Stomach (tissue), 9 donors: Measurements from ENCODE around the gene FOXL1. TPM values are rescaled to one million over a fixed set of nuclear protein-coding genes. Genes with fewer than 3 reads are reported as not detected.
A peak's percentile ranks its signal among the peaks of the same experiment; 100 is the strongest.

Experiments used
- DNase-seq, 2 donors: peaks; one replicate each; pipeline versions ENCODE4 v3.0.0 to v3.0.0-alpha.2; 2013 to 2019
- H3K27ac ChIP-seq, 5 donors: fragments of 200-600 bp in 4 of 5; sonication (generic) in 4 of 5; one replicate each; pipeline ENCODE4 v1.5.1; 2013 to 2019; ENCODE audit warnings: mild to moderate bottlenecking in 1 of 5, moderate library complexity in 1 of 5
- H3K27me3 ChIP-seq, 3 donors: fragments of 200-600 bp; sonication (generic); one replicate each; pipeline ENCODE4 v1.5.1; 2017 to 2019; ENCODE audit warnings: mixed run types in 1 of 3
- H3K36me3 ChIP-seq, 4 donors: fragments of 200-600 bp; sonication (generic); 1 replicate in 3 of 4; 2 replicates in 1 of 4; pipeline ENCODE4 v1.5.1; 2016 to 2019
- H3K4me1 ChIP-seq, 4 donors: fragments of 200-600 bp; sonication (generic); one replicate each; pipeline ENCODE4 v1.5.1; 2016 to 2019
- H3K4me3 ChIP-seq, 4 donors: fragments of 200-600 bp; sonication (generic) in 3 of 4; one replicate each; pipeline ENCODE4 v1.5.1; 2016 to 2019; ENCODE audit warnings: mild to moderate bottlenecking in 1 of 4
- H3K9me3 ChIP-seq, 4 donors: fragments of 200-600 bp; sonication (generic); one replicate each; pipeline ENCODE4 v1.5.1; 2016 to 2019
- CTCF ChIP-seq, 7 experiments: fragments of 450-650 bp in 4 of 7; fragments of 200-600 bp in 3 of 7; sonication (generic) in 3 of 7; IDR thresholded peaks; one replicate each; pipeline ENCODE4 v1.5.1; 2016 to 2019; ENCODE audit warnings: antibody characterized with exemption in 7 of 7, control low read depth in 2 of 7, mild to moderate bottlenecking in 1 of 7
- EP300 ChIP-seq: sonication (generic); formaldehyde crosslinking; IDR thresholded peaks from one replicate; pipeline ENCODE4 v1.6.1; 2017; ENCODE audit warnings: antibody characterized with exemption
- POLR2A ChIP-seq, 4 donors: fragments of 450-650 bp; IDR thresholded peaks; one replicate each; pipeline ENCODE4 v1.6.1; 2016; ENCODE audit warnings: antibody characterized with exemption in 4 of 4, control low read depth in 2 of 4, mild to moderate bottlenecking in 1 of 4, moderate library complexity in 1 of 4
- POLR2AphosphoS5 ChIP-seq, 3 donors: sonication (generic); formaldehyde crosslinking; IDR thresholded peaks; one replicate each; pipeline ENCODE4 v1.6.1; 2016; ENCODE audit warnings: antibody characterized with exemption in 3 of 3
- WGBS, 5 donors: extraction: QIAGEN DNeasy Blood & Tissue Kit in 3 of 5; methylation state at CpG; one replicate each; pipeline versions ENCODE4 v1.1.5 to v1.1.7; 2013 to 2018; 5-methylcytosine and 5-hydroxymethylcytosine counted together
- intact Hi-C: fragments of 100-400 bp; cut with DNase I; formaldehyde crosslinking; loops from one replicate; pipeline ENCODE4 v1.15.1; 2023; ENCODE audit warnings: low total_unique reads
- polyA plus RNA-seq, 3 donors: library from polyadenylated mRNA; stranded (reverse); fragments of 200-250 nt; gene quantifications; one replicate each; pipeline ENCODE4 v1.2.3, GENCODE V29; 2013
- total RNA-seq, 5 donors: library from RNA; depleted of rRNA; stranded (reverse); fragments of >200 nt; gene quantifications; one replicate each; pipeline versions ENCODE4 v1.1.0 to v1.2.3, GENCODE V29; 2014 to 2016
- donor health status: healthy with polysubstance abuse.
- donor health status: Bipolar disorder and iron deficiency.
- donor health status: healthy.

FOXL1 gene
- total and polyA plus RNA-seq, 8 donors, result 0.60 to 12.7 (median 5.2) TPM; not detected in 2

- Histone ChIP-seq H3K9me3 (no peaks in the 10 kb centered on the region), H3K4me3 (no peak overlapping the region), H3K4me1 (no peaks in the 10 kb centered on the region), H3K36me3 (no peaks in the 10 kb centered on the region), H3K27ac (no peak overlapping the region), H3K27me3 (peaks cover 0 to 79% (median 34%) of the 10 kb centered on the region in 3 donors)
- intact Hi-C loops, result no loop called here
- WGBS, 5 donors, result 52 to 66% (median 65%) methylated on average over 7 of the region's 7 CpGs
- DNase-seq, result peak in 1 of 2 donors; percentile 33
- TF ChIP-seq POLR2A (IDR thresholded peaks at IDR 0.05) (no peak), POLR2AphosphoS5 (IDR thresholded peaks at IDR 0.05) (no peak), CTCF (IDR thresholded peaks at IDR 0.05) (no peak), EP300 (no peak)
Observed at GRCh38 chr16:86597880-86598606, 19.7 kb downstream of the FOXL1 start.

GRCh38 chr16:86598607-86599565, 20.5 kb downstream of the FOXL1 start:
- peaks cover 0 to 73% (median 25%) of the 10 kb centered on the region in 3 donors for H3K27me3 ChIP-seq
- H3K36me3 ChIP-seq, result no peaks in the 10 kb centered on the region
- intact Hi-C loops, result no loop called here
- H3K9me3 ChIP-seq, result no peaks in the 10 kb centered on the region
- H3K27ac ChIP-seq, result no peak overlapping the region
- H3K4me3 ChIP-seq, result no peak overlapping the region
- 50 to 69% (median 66%) methylated on average over 22 of the region's 22 CpGs for WGBS, 5 donors
- no peaks in the 10 kb centered on the region for H3K4me1 ChIP-seq
- DNase-seq, result no peak
- TF ChIP-seq CTCF (IDR thresholded peaks at IDR 0.05), result no peak
- TF ChIP-seq EP300, result no peak
- no peak for TF ChIP-seq POLR2A (IDR thresholded peaks at IDR 0.05)
- TF ChIP-seq POLR2AphosphoS5 (IDR thresholded peaks at IDR 0.05), result no peak

GRCh38 chr16:86601356-86601755, 23.0 kb downstream of the FOXL1 start:
- H3K9me3 ChIP-seq, result no peaks in the 10 kb centered on the region
- H3K4me3 ChIP-seq, result no peak overlapping the region
- peaks cover 0 to 69% (median 14%) of the 10 kb centered on the region in 3 donors for H3K27me3 ChIP-seq
- TF ChIP-seq POLR2AphosphoS5 (IDR thresholded peaks at IDR 0.05), result no peak
- TF ChIP-seq CTCF (IDR thresholded peaks at IDR 0.05), result no peak
- TF ChIP-seq EP300, result no peak
- no peak for TF ChIP-seq POLR2A (IDR thresholded peaks at IDR 0.05)
- no peaks in the 10 kb centered on the region for H3K36me3 ChIP-seq
- 72 to 87% (median 75%) methylated on average over 2 of the region's 2 CpGs for WGBS, 5 donors
- no peaks in the 10 kb centered on the region for H3K4me1 ChIP-seq
- no peak for DNase-seq
- intact Hi-C loops, result no loop called here
- no peak overlapping the region for H3K27ac ChIP-seq

- H3K4me1 ChIP-seq, result no peaks in the 10 kb centered on the region
- WGBS, 5 donors, result 54 to 67% (median 60%) methylated on average over 4 of the region's 4 CpGs
- DNase-seq, result no peak
- H3K4me3 ChIP-seq, result no peak overlapping the region
- H3K9me3 ChIP-seq, result no peaks in the 10 kb centered on the region
- H3K27ac ChIP-seq, result no peak overlapping the region
- peaks cover 0 to 72% (median 14%) of the 10 kb centered on the region in 3 donors for H3K27me3 ChIP-seq
- no peaks in the 10 kb centered on the region for H3K36me3 ChIP-seq
- intact Hi-C loops, result no loop called here
- TF ChIP-seq POLR2A (IDR thresholded peaks at IDR 0.05) (no peak), CTCF (IDR thresholded peaks at IDR 0.05) (no peak), POLR2AphosphoS5 (IDR thresholded peaks at IDR 0.05) (no peak), EP300 (no peak)
Observed at GRCh38 chr16:86602521-86602920, 24.2 kb downstream of the FOXL1 start.
